ENCODE results near the gene PSMD6. TPM values are rescaled to one million over a fixed set of nuclear protein-coding genes. Genes with fewer than 3 reads are reported as not detected.

Gene PSMD6
- total RNA-seq, 1 donor from 2014 or later = 137 TPM

- Mint-ChIP-seq H3K27me3 (ENCODE audit: insufficient read depth) (no peaks in the 10 kb centered on the region), H3K4me3 (peak overlapping the region; percentile 81)
Measured at GRCh38 chr3:63967675-63968611, 55.4 kb downstream of the PSMD6 start.

GRCh38 chr3:63966871-63967270 lies 56.4 kb downstream of the PSMD6 start:
- Mint-ChIP-seq H3K4me3 (peak overlapping the region; percentile 81), H3K4me1 (ENCODE audit: low read depth) (peaks cover 83% of the 10 kb centered on the region), H3K27me3 (ENCODE audit: insufficient read depth) (no peaks in the 10 kb centered on the region), H3K27ac (peak overlapping the region; percentile 88), H3K36me3 (ENCODE audit: low read depth) (peaks cover 7% of the 10 kb centered on the region), H3K9me3 (no peaks in the 10 kb centered on the region)
- intact Hi-C loops (cut with micrococcal nuclease) = loop anchor here (2.0 to 5.0 kb wide), 2 partner anchors 16 to 105 kb away; partner anchors contain the start of genes ATXN7 and THOC7
- DNase-seq (ENCODE audit: low spot score) = no peak

More at GRCh38 chr3:63967675-63968611, 55.4 kb downstream of the PSMD6 start:
- Mint-ChIP-seq H3K4me1 (ENCODE audit: low read depth) (peaks cover 94% of the 10 kb centered on the region), H3K27ac (peak overlapping the region; percentile 92), H3K36me3 (ENCODE audit: low read depth) (peaks cover 9% of the 10 kb centered on the region), H3K9me3 (no peaks in the 10 kb centered on the region)
- peak; percentile 33 for DNase-seq (ENCODE audit: low spot score)
- intact Hi-C loops (cut with micrococcal nuclease) = loop anchor here (1.0 to 5.0 kb wide), 4 partner anchors 11 to 106 kb away; partner anchors contain the start of genes ATXN7 and THOC7

GRCh38 chr3:63966007-63966406 lies 57.3 kb downstream of the PSMD6 start:
- Mint-ChIP-seq H3K4me3 (no peak overlapping the region), H3K4me1 (ENCODE audit: low read depth) (peaks cover 76% of the 10 kb centered on the region), H3K27ac (no peak overlapping the region), H3K9me3 (no peaks in the 10 kb centered on the region), H3K27me3 (ENCODE audit: insufficient read depth) (no peaks in the 10 kb centered on the region), H3K36me3 (ENCODE audit: low read depth) (peaks cover 7% of the 10 kb centered on the region)
- no peak for DNase-seq (ENCODE audit: low spot score)
- intact Hi-C loops (cut with micrococcal nuclease) = loop anchor here (2.0 to 5.0 kb wide), 2 partner anchors 15 to 104 kb away; partner anchors contain the start of genes ATXN7 and THOC7

GRCh38 chr3:63964681-63965485 lies 58.4 kb downstream of the PSMD6 start:
- Mint-ChIP-seq H3K4me1 (ENCODE audit: low read depth) (peaks cover 74% of the 10 kb centered on the region), H3K36me3 (ENCODE audit: low read depth) (peaks cover 9% of the 10 kb centered on the region), H3K27ac (peak overlapping the region; percentile 19), H3K4me3 (no peak overlapping the region), H3K9me3 (no peaks in the 10 kb centered on the region), H3K27me3 (ENCODE audit: insufficient read depth) (no peaks in the 10 kb centered on the region)
- intact Hi-C loops (cut with micrococcal nuclease) = loop anchor here (2.0 to 5.0 kb wide), 3 partner anchors 14 to 517 kb away; partner anchors contain the start of genes ATXN7 and THOC7
- no peak for DNase-seq (ENCODE audit: low spot score)

- Mint-ChIP-seq H3K4me1 (ENCODE audit: low read depth) (peaks cover 67% of the 10 kb centered on the region), H3K27me3 (ENCODE audit: insufficient read depth) (no peaks in the 10 kb centered on the region), H3K4me3 (no peak overlapping the region), H3K27ac (peak overlapping the region; percentile 16), H3K36me3 (ENCODE audit: low read depth) (peaks cover 9% of the 10 kb centered on the region), H3K9me3 (no peaks in the 10 kb centered on the region)
- intact Hi-C loops (cut with micrococcal nuclease) = loop anchor here (5.0 kb wide), 1 partner anchor 519 kb away; no protein-coding TSS in a partner anchor
- DNase-seq (ENCODE audit: low spot score) = no peak
Measured at GRCh38 chr3:63963496-63963895, 59.8 kb downstream of the PSMD6 start.

GRCh38 chr3:63961891-63962290 lies 61.4 kb downstream of the PSMD6 start:
- Mint-ChIP-seq H3K36me3 (ENCODE audit: low read depth) (peaks cover 8% of the 10 kb centered on the region), H3K4me1 (ENCODE audit: low read depth) (peaks cover 51% of the 10 kb centered on the region), H3K4me3 (no peak overlapping the region), H3K27me3 (ENCODE audit: insufficient read depth) (no peaks in the 10 kb centered on the region), H3K9me3 (no peaks in the 10 kb centered on the region), H3K27ac (no peak overlapping the region)
- DNase-seq (ENCODE audit: low spot score) = no peak
- intact Hi-C loops (cut with micrococcal nuclease) = loop anchor here (1.0 to 5.0 kb wide), 4 partner anchors 8 to 520 kb away; partner anchors contain the start of gene PSMD6

Other genes with a start within 250 kb of the PSMD6 start
- not detected in 2 replicates for gene C3orf49, start 204.2 kb downstream of the PSMD6 start, total RNA-seq
- 100 and 106 TPM in 2 replicates for gene THOC7, start 159.7 kb downstream of the PSMD6 start, total RNA-seq
- 40.7 and 48.2 TPM in 2 replicates for gene ATXN7, start 159.6 kb downstream of the PSMD6 start, total RNA-seq
- gene SCAANT1, start 111.1 kb downstream of the PSMD6 start, total RNA-seq = not detected in 2 replicates
- not detected in 2 replicates for gene PRICKLE2, start 202.0 kb upstream of the PSMD6 start, total RNA-seq